Calu3 (cell line): ENCODE data around the gene TLE3. TPM values are rescaled to one million over a fixed set of nuclear protein-coding genes. Genes with fewer than 3 reads are reported as not detected.

Experiments used
- BruUV-seq: library from RNA; stranded (reverse); fragments of 400-500 nt; replicated peaks from 2 replicates; lab custom pipeline; 2021; lab: Mats Ljungman, UMichigan
- CTCF ChIA-PET: fragments of 300-600 bp; sonication (Branson Sonifier 250); formaldehyde crosslinking; loops from one replicate; lab custom pipeline; 2022; ENCODE audit warnings: antibody characterized with exemption; lab: Charles Lee
- DNase-seq: peaks from one replicate; pipeline ENCODE4 v3.0.0; 2022
- H3K27ac Mint-ChIP-seq: one replicate; pipeline ENCODE4 v1.8.0; 2022; ENCODE audit warnings: mixed read lengths; ENCODE audit not compliant: unreplicated experiment
- H3K27me3 Mint-ChIP-seq: one replicate; pipeline ENCODE4 v1.8.0; 2022; ENCODE audit warnings: mixed read lengths; ENCODE audit not compliant: unreplicated experiment
- H3K36me3 Mint-ChIP-seq: one replicate; pipeline ENCODE4 v1.8.0; 2022; ENCODE audit warnings: mild to moderate bottlenecking, moderate library complexity, mixed read lengths; ENCODE audit not compliant: insufficient read depth, unreplicated experiment
- H3K4me1 Mint-ChIP-seq: one replicate; pipeline ENCODE4 v1.8.0; 2022; ENCODE audit warnings: mild to moderate bottlenecking, low read depth, mixed read lengths; ENCODE audit not compliant: unreplicated experiment
- H3K4me3 Mint-ChIP-seq: one replicate; pipeline ENCODE4 v1.8.0; 2022; ENCODE audit warnings: mild to moderate bottlenecking, low read depth, moderate library complexity, mixed read lengths; ENCODE audit not compliant: unreplicated experiment
- H3K9me3 Mint-ChIP-seq: one replicate; pipeline ENCODE4 v1.8.0; 2022; ENCODE audit warnings: low read depth, mixed read lengths; ENCODE audit not compliant: unreplicated experiment
- intact Hi-C: fragments of 100-400 bp; cut with micrococcal nuclease; formaldehyde crosslinking; loops from one replicate; pipeline ENCODE4 v1.10.0; 2022; ENCODE audit not compliant: unreplicated experiment
- total RNA-seq: library from RNA; stranded (reverse); gene quantifications from 2 replicates; pipeline ENCODE4 v1.2.3, GENCODE V29; 2022
- TF ChIP-seq, protein P1 (sequence below): fragments of 200-600 bp; IDR thresholded peaks from one replicate; pipeline ENCODE4 v1.8.0; 2022; ENCODE audit warnings: antibody characterized with exemption; ENCODE audit not compliant: unreplicated experiment

Gene TLE3
- total RNA-seq, 1 experiment from 2014 or later = 54.8 TPM

DNA sequence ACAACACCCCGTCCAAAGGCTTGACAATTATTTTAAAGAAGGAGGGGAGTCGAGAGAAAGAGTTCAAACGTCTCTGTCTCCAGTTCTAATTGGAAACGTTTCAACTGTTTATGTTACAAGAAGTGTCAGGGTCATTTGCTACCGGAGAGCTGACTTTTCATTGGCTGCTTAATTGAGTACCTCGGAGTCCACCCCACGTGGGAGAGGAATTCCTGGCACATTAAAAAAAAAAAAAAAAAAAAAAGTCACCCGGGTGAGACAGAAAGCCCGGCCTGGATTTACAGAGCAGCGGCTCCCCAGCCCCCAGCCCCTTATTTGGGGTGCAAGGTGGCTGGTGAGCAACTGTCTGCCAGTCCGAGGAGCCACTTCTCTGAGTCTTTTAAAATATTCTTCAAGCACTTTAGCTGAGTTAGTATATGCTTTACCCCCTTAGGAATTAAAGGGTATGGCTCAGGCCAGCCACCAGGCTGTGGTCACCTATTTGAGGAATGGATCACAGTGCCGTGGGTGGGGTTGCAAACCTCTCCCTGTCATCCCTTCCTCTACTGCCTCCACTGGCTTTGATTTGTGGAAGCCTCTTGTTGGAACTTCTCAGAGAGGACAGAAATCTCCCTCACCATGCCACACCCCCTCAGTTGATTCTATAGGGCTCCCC lies 3.9 kb upstream of the TLE3 start:
- H3K27ac Mint-ChIP-seq = no peak overlapping the region
- CTCF ChIA-PET = interaction anchor here (0.6 to 1.6 kb wide), 11 partner anchors 8 to 616 kb away, joined by 3 to 6 read pairs (median 3); no protein-coding TSS in a partner anchor
- peaks cover 42% of the 10 kb centered on the region for H3K36me3 Mint-ChIP-seq
- no peaks in the 10 kb centered on the region for H3K9me3 Mint-ChIP-seq
- H3K4me1 Mint-ChIP-seq = peaks cover 17% of the 10 kb centered on the region
- intact Hi-C loops = loop anchor here (1.0 to 5.0 kb wide), 2 partner anchors 10 to 261 kb away; no protein-coding TSS in a partner anchor
- H3K4me3 Mint-ChIP-seq = peak overlapping the region; percentile 97
- BruUV-seq = no TSS peak
- H3K27me3 Mint-ChIP-seq = peaks cover 12% of the 10 kb centered on the region
- TF ChIP-seq, protein P1, sequence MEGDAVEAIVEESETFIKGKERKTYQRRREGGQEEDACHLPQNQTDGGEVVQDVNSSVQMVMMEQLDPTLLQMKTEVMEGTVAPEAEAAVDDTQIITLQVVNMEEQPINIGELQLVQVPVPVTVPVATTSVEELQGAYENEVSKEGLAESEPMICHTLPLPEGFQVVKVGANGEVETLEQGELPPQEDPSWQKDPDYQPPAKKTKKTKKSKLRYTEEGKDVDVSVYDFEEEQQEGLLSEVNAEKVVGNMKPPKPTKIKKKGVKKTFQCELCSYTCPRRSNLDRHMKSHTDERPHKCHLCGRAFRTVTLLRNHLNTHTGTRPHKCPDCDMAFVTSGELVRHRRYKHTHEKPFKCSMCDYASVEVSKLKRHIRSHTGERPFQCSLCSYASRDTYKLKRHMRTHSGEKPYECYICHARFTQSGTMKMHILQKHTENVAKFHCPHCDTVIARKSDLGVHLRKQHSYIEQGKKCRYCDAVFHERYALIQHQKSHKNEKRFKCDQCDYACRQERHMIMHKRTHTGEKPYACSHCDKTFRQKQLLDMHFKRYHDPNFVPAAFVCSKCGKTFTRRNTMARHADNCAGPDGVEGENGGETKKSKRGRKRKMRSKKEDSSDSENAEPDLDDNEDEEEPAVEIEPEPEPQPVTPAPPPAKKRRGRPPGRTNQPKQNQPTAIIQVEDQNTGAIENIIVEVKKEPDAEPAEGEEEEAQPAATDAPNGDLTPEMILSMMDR = no peak
- DNase-seq = peak; percentile 74

DNA sequence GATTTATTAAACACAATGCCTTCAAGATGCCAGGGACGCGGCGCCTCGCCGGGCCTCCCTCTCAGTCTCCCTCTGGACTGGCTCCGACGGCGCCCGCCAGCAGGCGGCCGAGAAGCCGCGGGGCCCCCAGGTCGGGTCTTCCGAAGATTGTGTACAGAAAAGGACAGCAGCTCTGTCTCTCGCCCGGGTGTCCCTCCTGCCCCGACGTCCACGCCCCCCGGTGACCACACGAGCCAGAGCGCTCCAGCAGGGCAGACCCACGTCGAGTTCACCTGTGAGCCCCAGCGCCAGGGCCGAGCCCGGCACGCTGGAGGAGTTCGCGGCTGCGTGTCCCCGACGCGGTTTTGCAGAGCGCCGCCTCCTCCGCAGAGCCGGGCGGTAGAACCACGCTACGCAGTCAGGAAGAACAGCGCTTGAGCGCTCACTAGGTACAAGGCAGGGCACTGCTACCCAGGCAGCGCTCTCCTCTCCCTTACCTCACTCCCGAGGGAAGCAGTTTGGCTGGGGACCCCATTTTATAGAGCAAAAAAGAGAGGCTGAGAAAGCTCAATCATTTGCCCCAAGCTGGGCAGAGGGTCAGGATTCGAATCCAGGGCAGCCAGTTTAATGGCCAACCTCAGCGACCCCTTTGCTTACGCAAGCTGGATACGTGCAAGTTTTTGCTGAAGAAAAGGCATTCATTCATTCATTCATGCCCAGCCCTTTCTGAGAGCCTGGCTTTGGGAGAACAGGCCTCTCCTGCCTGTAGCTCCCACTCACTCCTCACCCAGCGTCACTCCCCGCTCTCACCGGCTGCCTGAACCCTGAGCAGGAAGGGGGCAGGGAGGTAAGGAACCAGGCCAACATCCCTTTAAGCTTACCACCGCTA lies 3.0 kb upstream of the TLE3 start:
- intact Hi-C loops = loop anchor here (5.0 kb wide), 1 partner anchor 262 kb away; no protein-coding TSS in a partner anchor
- peaks cover 17% of the 10 kb centered on the region for H3K4me1 Mint-ChIP-seq
- H3K36me3 Mint-ChIP-seq = peaks cover 51% of the 10 kb centered on the region
- CTCF ChIA-PET = interaction anchor here (0.6 to 1.6 kb wide), 16 partner anchors 7 to 615 kb away, joined by 3 to 6 read pairs (median 4); no protein-coding TSS in a partner anchor
- TF ChIP-seq, protein P1 = peak; percentile 41
- BruUV-seq = no TSS peak
- H3K4me3 Mint-ChIP-seq = peak overlapping the region; percentile 97
- H3K27me3 Mint-ChIP-seq = peaks cover 8% of the 10 kb centered on the region
- H3K9me3 Mint-ChIP-seq = no peaks in the 10 kb centered on the region
- H3K27ac Mint-ChIP-seq = peak overlapping the region; percentile 90
- peak; percentile 60 for DNase-seq

DNA sequence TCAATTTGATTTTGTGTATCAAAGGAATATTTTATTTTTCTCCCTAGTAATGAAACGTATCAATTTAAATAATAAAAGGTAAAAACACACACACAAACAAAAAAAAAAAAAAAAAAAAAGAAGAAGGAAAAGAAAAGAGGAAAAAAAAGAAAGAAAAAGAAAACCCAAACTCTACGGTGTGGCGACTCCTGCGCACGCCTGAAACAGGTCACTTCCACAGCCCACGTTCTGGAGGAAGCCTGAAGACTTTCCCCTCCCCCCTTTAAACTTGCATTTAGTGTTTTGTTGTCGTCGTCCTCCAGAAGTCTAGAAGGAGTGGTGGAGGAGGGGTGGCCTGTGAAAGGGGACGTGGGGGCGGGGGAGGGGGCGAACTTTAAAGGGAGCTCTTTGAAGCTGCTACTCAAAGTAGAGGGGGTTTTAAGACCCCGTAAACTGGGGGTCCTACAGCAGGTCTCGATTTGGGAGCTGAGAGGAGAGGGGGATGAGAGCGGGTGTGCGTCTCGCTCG lies 2.3 kb upstream of the TLE3 start:
- no peak for DNase-seq
- intact Hi-C loops = loop anchor here (5.0 to 10.0 kb wide), 6 partner anchors 262 to 623 kb away; no protein-coding TSS in a partner anchor
- Mint-ChIP-seq H3K4me3 (peak overlapping the region; percentile 97), H3K4me1 (peaks cover 23% of the 10 kb centered on the region), H3K36me3 (peaks cover 58% of the 10 kb centered on the region), H3K27ac (peak overlapping the region; percentile 90), H3K27me3 (peaks cover 8% of the 10 kb centered on the region), H3K9me3 (no peaks in the 10 kb centered on the region)
- CTCF ChIA-PET = interaction anchor here (0.6 to 1.3 kb wide), 24 partner anchors 10 to 1020 kb away, joined by 3 to 8 read pairs (median 4); no protein-coding TSS in a partner anchor
- BruUV-seq = no TSS peak
- TF ChIP-seq, protein P1 = no peak
